Measurements from ENCODE around the gene B3GNT9. TPM values are rescaled to one million over a fixed set of nuclear protein-coding genes. Genes with fewer than 3 reads are reported as not detected.

B3GNT9 gene
- total and polyA plus RNA-seq, 2 of the 8 experiments (the other 6 are each of a cell fraction or from before 2014, with no cell fraction given), result 3.5 to 9.0 TPM

DNA sequence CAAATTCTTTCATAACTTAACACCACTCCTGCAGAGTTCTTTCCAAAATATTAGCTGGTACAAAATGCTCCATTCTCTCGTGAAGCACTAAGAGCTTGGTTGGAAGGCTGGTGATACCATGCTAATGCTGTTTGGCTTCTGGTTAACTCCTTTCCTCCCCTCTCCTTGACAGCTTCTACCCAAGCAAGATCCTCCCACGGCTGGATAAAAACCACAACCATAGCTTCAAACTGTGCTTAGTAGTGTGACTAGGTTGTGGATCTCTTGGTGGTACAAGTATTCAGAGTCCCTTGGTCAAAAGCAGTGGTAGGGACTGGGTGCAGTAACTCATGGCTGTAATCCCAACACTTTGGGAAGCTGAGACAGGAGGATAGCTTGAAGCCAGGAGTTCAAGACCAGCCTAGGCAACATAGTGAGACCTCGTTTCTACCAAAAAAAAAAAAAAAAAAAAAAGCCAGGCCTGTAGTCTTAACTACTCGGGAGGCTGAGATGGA is 38.8 kb downstream of the B3GNT9 start:
- Histone ChIP-seq H3K27ac (ENCODE audit: low read depth, low read length) (no peak overlapping the region), H4K20me1 (replicated peaks in 1 of 2; ENCODE audit: control insufficient read depth in 1 of 2, insufficient read depth in 2 of 2, low read length in 2 of 2) (peaks cover 3 to 6% of the 10 kb centered on the region in 2 experiments), H3K36me3 (ENCODE audit: control insufficient read depth in 2 of 4, insufficient read depth in 4 of 4, low read length in 3 of 4) (no peaks in the 10 kb centered on the region), H2BK20ac (ENCODE audit: low read length) (no peak overlapping the region), H2BK120ac (replicated peaks; ENCODE audit: low read depth, low read length) (no peak overlapping the region), H3K9ac (replicated peaks in 1 of 4; ENCODE audit: extremely low read depth in 1 of 4, low read depth in 3 of 4, low read length in 3 of 4) (no peak overlapping the region), H3K4ac (replicated peaks; ENCODE audit: insufficient read length, low read depth, low read length) (no peak overlapping the region), H3K4me1 (replicated peaks in 1 of 4; ENCODE audit: control insufficient read depth in 3 of 4, insufficient read depth in 4 of 4, low read length in 3 of 4) (peaks cover 0 to 7% (median 6%) of the 10 kb centered on the region in 4 experiments; a peak in 3 of 7 replicates), H4K5ac (ENCODE audit: insufficient read length, low read depth, low read length) (no peak overlapping the region), H2BK5ac (ENCODE audit: low read depth, low read length) (no peak overlapping the region), H2AFZ (ENCODE audit: low read length) (no peak overlapping the region), H2BK12ac (ENCODE audit: low read depth, low read length) (no peak overlapping the region), H3K79me2 (ENCODE audit: control insufficient read depth in 1 of 2, insufficient read depth in 2 of 2, low read length in 2 of 2) (peaks cover 7 to 61% of the 10 kb centered on the region in 2 experiments; a peak in 3 of 4 replicates), H3K4me2 (ENCODE audit: insufficient read depth in 1 of 2, low read depth in 2 of 2, low read length in 2 of 2) (no peak overlapping the region; a peak in 1 of 4 replicates), H3K18ac (ENCODE audit: extremely low read depth, low read length) (no peak overlapping the region), H2AK5ac (ENCODE audit: low read depth, low read length) (no peak overlapping the region), H3K4me3 (ENCODE audit: extremely low read depth in 1 of 4, insufficient read depth in 2 of 4, low read depth in 3 of 4, low read length in 4 of 4) (no peak overlapping the region), H3K14ac (ENCODE audit: insufficient read length) (no peak overlapping the region), H3K56ac (replicated peaks; ENCODE audit: insufficient read length, low read depth, low read length) (no peak overlapping the region), H2BK15ac (ENCODE audit: low read length) (no peak overlapping the region), H3K23me2 (ENCODE audit: low read depth, low read length) (peaks cover 12% of the 10 kb centered on the region), H4K8ac (ENCODE audit: extremely low read depth, insufficient read depth, low read length) (no peak overlapping the region), H3K9me3 (ENCODE audit: insufficient read depth in 2 of 2, low read depth in 1 of 2, low read length in 1 of 2) (no peaks in the 10 kb centered on the region), H3K27me3 (replicated peaks in 1 of 4; ENCODE audit: control insufficient read depth in 3 of 4, extremely low read depth in 1 of 4, insufficient read depth in 3 of 4, low read length in 3 of 4) (peaks cover 0 to 4% (median 1%) of the 10 kb centered on the region in 4 experiments; a peak in 2 of 7 replicates), H3K79me1 (ENCODE audit: low read depth, low read length) (peaks cover 11% of the 10 kb centered on the region; the same call in 1 of the 2 replicates), H3K23ac (ENCODE audit: insufficient read length) (no peak overlapping the region), H4K91ac (replicated peaks; ENCODE audit: insufficient read length, low read length) (no peak overlapping the region)
- WGBS, 2 experiments (ENCODE audit: extremely low coverage in 1 of 2, insufficient coverage in 1 of 2, insufficient read length in 1 of 2, insufficient replicate concordance in 2 of 2, low coverage in 1 of 2, low lambda C conversion rate in 2 of 2, missing lambda C conversion rate in 1 of 2), result 92% methylated on average over 3 of the region's 4 CpGs; no CpG with 5 or more reads in 1 of the 2 experiments
- TF ChIP-seq TAF7 (optimal IDR thresholded peaks at IDR 0.05; ENCODE audit: borderline replicate concordance, low read depth, low read length) (no peak), EP300 (IDR thresholded peaks at IDR 0.05; ENCODE audit: borderline replicate concordance in 1 of 2, low read depth in 2 of 2, low read length in 2 of 2) (no peak), KDM5A (IDR thresholded peaks at IDR 0.05; ENCODE audit: low read length) (no peak), CBX5 (IDR thresholded peaks at IDR 0.05; ENCODE audit: low read depth, low read length) (no peak), NRF1 (IDR thresholded peaks at IDR 0.05; ENCODE audit: low read depth, low read length) (no peak)
- TF ChIP-seq, protein P1, sequence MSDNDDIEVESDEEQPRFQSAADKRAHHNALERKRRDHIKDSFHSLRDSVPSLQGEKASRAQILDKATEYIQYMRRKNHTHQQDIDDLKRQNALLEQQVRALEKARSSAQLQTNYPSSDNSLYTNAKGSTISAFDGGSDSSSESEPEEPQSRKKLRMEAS (IDR thresholded peaks at IDR 0.05), result no peak
- CTCF ChIA-PET (ENCODE audit: partially characterized antibody), result interaction anchor here (0.9 to 2.1 kb wide), 8 partner anchors 9 to 217 kb away, joined by 3 to 15 read pairs (median 4); partner anchors contain the start of gene B3GNT9
- POLR2A ChIA-PET (ENCODE audit: partially characterized antibody), result interaction anchor here (1.2 to 1.3 kb wide), 2 partner anchors 11 to 37 kb away, joined by 3 to 4 read pairs; no protein-coding TSS in a partner anchor
- FAIRE-seq (no peak), DNase-seq (ENCODE audit: low read depth in 1 of 2, low spot score in 2 of 2) (no peak)
